ENCODE data around the gene CYP2A7.
"Not testable (repeated sequence)": the region's sequence is repeated elsewhere in the genome, so short reads cannot be mapped to it uniquely, and the experiment has no call there.

CYP2A7 gene

GRCh38 chr19:40882062-40882461, at the start of gene CYP2A7:
Gene CYP2A7, minus strand, starts transcription at chr19:40882231. Its CDS starts 21 bp downstream, at chr19:40882210.
- not testable (repeated sequence) for DNase-seq

DNA sequence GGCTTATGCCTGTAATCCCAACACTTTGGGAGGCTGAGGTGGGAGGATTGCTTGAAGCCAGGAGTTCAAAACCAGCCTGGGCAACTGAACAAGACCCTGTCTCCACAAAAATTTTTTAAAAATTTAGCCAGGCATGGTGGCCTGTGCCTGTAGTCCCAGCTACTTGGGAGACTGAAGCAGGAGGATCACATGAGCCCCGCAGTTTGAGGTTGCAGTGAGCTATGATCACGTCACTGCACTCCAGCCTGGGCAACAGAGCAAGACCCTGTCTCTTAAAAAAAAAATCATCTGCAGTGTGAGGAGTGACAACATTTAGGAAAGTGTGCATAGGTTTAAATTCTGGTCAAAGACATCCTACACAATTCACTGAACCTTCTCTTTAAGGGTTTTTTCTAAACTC, 48.8 kb upstream of the CYP2A7 start:
- not testable (repeated sequence) for DNase-seq

DNA sequence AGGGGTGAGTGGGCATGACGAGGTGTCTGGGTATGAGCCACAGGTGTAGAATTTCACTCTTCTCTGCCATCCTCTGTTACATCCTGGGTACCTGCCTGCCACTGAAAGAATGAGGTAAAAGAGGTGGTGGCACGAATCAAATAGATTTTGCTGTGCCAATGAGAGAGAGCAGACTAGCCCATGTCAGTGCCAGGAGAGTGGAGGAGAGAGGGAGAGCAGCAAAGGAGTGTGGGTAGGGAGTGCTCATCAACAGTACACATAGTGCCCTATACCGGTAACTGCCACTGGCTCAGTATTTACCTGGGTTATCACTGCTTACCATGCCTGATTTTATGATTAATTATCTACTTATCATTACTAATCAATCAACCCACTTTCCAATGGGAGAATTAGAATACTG, 47.9 kb upstream of the CYP2A7 start:
- DNase-seq = not testable (repeated sequence)

GRCh38 chr19:40928850-40929249, 46.8 kb upstream of the CYP2A7 start:
- DNase-seq = no peak

GRCh38 chr19:40927567-40927966, 45.5 kb upstream of the CYP2A7 start:
- DNase-seq = no peak

GRCh38 chr19:40926276-40926675, 44.2 kb upstream of the CYP2A7 start:
- not testable (repeated sequence) for DNase-seq

DNA sequence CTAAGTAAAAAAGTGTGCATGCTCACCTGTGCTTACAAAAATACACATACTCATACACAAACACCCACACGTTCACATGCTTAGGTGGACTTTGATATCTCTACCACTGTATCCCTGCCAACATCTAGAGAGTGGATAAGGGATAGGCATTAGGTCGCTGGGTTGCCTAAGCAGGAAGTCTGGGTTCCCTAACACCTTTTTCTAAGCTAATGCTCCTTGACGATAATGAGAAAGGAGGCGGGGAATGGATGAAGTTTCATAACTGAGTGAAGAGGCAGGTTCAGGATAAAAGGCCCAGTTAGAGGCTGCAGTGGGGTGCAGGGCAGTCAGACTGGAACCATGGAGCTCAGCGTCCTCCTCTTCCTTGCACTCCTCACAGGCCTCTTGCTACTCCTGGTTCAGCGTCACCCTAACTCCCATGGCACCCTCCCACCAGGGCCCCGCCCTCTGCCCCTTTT, 41.9 kb upstream of the CYP2A7 start:
- DNase-seq = no peak

- DNase-seq = not testable (repeated sequence)
Measured at GRCh38 chr19:40922237-40923160, 40.5 kb upstream of the CYP2A7 start.

DNA sequence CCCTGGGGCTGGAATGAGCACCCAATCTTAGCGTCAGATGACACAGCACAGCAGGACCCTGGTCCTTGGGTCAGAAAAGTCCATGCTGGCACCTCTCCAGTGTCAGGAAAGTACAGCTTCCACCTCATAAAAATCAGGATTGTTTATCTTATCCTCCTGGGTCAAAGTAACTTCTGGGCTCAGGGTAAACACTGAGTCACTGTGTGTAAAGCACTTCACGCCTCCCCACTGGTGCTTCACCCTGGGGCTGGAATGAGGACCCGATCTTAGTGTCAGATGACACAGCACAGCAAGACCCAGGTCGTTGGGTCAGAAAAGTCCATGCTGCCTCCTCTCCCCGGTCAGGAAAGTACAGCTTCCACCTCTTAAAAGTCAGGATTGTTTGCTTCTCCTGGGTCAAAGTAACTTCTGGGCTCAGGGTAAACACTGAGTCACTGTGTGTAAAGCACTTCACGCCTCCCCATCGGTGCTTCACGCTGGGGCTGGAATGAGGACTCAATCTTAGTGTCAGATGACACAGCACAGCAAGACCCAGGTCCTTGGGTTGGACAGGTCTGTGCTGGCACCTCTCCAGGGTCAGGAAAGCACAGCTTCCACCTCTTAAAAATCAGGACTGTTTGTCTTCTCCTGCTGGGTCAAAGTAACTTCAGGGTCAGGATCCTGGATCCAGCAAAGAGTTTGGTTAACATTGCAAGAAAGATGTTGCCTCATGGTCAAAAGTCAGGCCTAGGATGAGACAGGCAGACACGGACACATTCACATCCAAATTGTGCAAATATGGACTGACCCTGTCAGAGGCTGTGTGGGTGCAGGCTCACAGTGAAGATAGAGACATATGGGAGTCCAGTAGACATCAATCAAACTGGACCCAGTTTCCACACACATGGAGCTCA, 39.2 kb upstream of the CYP2A7 start:
- DNase-seq = no peak

DNA sequence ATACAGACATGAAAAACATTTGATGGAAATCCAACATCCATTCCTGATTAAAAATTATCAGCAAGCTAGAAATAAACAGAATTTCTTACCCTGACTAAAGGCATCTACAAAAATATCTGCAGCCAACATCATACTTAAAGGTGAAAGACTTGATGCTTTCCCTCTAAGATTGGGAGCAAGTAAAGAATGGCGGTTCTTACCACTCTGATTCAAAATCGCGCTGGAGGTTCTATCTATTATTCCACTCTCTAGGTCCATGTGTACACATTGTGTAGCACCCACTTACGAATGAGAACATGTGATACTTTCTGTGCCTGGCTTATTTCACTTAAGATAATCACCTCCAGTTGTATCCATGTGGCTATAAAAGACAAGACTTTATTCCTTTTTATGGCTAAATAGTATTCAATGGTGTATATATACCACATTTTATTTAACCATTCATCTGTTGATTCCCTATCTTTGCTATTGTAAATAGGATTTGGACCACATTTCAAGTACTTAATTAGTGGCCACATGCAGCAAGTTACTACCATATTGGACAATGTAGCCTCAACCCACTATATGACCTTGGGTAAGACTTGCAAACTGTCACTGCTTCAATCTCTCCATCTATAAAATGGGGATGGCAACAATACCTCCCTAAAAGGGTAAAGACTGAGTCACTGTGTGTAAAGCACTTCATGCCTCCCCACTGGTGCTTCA, 38.4 kb upstream of the CYP2A7 start:
- no peak for DNase-seq

GRCh38 chr19:40919530-40920299, 37.7 kb upstream of the CYP2A7 start:
- not testable (repeated sequence) for DNase-seq

- DNase-seq = not testable (repeated sequence)
Measured at GRCh38 chr19:40918303-40918702, 36.3 kb upstream of the CYP2A7 start.

DNA sequence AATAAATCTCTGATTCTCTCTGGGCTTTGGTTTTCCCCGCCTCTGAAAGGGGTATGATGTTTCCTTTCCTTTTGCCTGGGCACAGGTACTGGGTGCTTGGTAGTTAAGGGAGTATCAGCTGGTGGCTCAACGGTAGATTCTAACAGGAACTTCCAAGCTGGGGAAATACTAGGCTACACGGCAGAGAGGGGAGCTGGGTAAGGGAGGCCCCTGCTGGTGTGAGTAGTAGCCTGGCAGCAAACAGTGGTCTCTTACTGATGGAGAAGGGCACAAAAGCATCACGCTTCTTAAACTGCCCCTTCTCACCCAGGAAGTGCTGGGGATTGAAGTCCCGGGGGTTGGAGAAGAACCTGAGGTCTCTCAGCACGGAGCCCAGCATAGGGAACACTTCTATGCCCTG, 26.9 kb upstream of the CYP2A7 start:
- peak; percentile 13 to 45 for DNase-seq

DNA sequence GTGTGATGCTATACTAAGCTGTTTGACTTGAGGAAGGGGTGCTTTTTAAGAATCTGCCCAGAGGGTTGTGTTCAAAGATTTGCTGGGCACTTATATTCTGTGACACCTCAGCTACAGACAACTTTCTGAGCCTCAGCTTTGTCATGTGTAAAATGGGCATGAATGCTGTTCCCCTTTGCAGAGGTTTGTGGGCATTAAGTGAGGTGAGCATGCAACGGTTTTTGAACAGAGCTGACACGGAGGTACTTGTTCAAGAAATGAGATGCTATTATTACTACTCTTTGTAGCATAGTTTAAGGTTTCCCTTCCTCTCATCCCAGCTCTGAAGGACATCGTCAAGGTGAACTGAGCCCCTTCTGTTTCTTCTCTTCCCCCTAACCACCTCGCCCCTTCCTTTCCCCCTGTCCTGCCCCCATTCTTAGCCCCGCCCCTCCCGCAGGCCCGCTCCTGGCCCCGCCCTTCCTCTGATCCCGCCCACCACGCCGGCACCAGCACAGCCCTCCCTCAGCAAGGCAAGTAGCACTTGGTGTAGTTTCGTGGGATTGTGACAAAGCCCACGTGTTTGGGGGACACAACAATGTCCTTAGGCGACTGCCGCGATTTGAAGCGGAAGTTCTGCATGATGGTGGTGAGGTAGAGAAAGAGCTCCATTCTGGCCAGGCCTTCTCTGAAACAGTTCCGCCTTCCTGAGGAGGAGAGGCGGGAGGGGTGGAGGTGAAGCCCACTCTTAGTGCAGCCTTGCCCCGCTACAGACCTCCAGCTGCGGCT, 26.1 kb upstream of the CYP2A7 start:
- peak; percentile 66 to 69 for DNase-seq

GRCh38 chr19:40906512-40906911, 24.5 kb upstream of the CYP2A7 start:
- DNase-seq = no peak

GRCh38 chr19:40904673-40905156, 22.7 kb upstream of the CYP2A7 start:
- DNase-seq = not testable (repeated sequence)

GRCh38 chr19:40901975-40902750, 20.1 kb upstream of the CYP2A7 start:
- DNase-seq = not testable (repeated sequence)

GRCh38 chr19:40900521-40900920, 18.5 kb upstream of the CYP2A7 start:
- not testable (repeated sequence) for DNase-seq

GRCh38 chr19:40899964-40900363, 17.9 kb upstream of the CYP2A7 start:
- not testable (repeated sequence) for DNase-seq
